Stimulated activated CD8-positive, alpha-beta memory T cell treated with anti-CD3 and anti-CD28 coated beads, Interleukin-12 subunit alpha, Interleukin-12 subunit beta, amount 100 ng/mL, for 4 hours (primary cell): Measurements from ENCODE around the gene MIPOL1.
"Not testable (repeated sequence)": the region's sequence is repeated elsewhere in the genome, so short reads cannot be mapped to it uniquely, and the experiment has no call there.

Source experiments
- DNase-seq: peaks from one replicate; pipeline ENCODE4 v3.0.0-alpha.2; 2020; ENCODE audit warnings: low read depth

MIPOL1 gene

GRCh38 chr14:37232907-37233481 is 35.3 kb downstream of the MIPOL1 start:
- no peak for DNase-seq

GRCh38 chr14:37234222-37234621 is 36.5 kb downstream of the MIPOL1 start:
- DNase-seq, result no peak

- not testable (repeated sequence) for DNase-seq
Measured at GRCh38 chr14:37236044-37236443, 38.3 kb downstream of the MIPOL1 start.

GRCh38 chr14:37237094-37237493 is 39.4 kb downstream of the MIPOL1 start:
- no peak for DNase-seq

- no peak for DNase-seq
Measured at GRCh38 chr14:37237735-37238200, 40.0 kb downstream of the MIPOL1 start.

- no peak for DNase-seq
Measured at GRCh38 chr14:37241198-37241597, 43.5 kb downstream of the MIPOL1 start.

GRCh38 chr14:37246427-37246829 is 48.7 kb downstream of the MIPOL1 start:
- no peak for DNase-seq

GRCh38 chr14:37247791-37248461 is 50.2 kb downstream of the MIPOL1 start:
- DNase-seq, result no peak

GRCh38 chr14:37251775-37252174 is 54.0 kb downstream of the MIPOL1 start:
- no peak for DNase-seq

GRCh38 chr14:37252434-37252833 is 54.7 kb downstream of the MIPOL1 start:
- DNase-seq, result no peak

GRCh38 chr14:37253905-37254304 is 56.2 kb downstream of the MIPOL1 start:
- no peak for DNase-seq

GRCh38 chr14:37254411-37254947 is 56.7 kb downstream of the MIPOL1 start:
- no peak for DNase-seq

GRCh38 chr14:37257501-37258070 is 59.8 kb downstream of the MIPOL1 start:
- DNase-seq, result no peak

GRCh38 chr14:37262649-37263048 is 64.9 kb downstream of the MIPOL1 start:
- DNase-seq, result no peak

GRCh38 chr14:37263656-37264236 is 66.0 kb downstream of the MIPOL1 start:
- DNase-seq, result no peak

- DNase-seq, result no peak
Measured at GRCh38 chr14:37268788-37269187, 71.1 kb downstream of the MIPOL1 start.

GRCh38 chr14:37270629-37271028 is 72.9 kb downstream of the MIPOL1 start:
- DNase-seq, result no peak

- DNase-seq, result no peak
Measured at GRCh38 chr14:37272569-37272968, 74.8 kb downstream of the MIPOL1 start.

GRCh38 chr14:37274652-37275051 is 76.9 kb downstream of the MIPOL1 start:
- DNase-seq, result no peak

- DNase-seq, result no peak
Measured at GRCh38 chr14:37275963-37276362, 78.2 kb downstream of the MIPOL1 start.

- DNase-seq, result no peak
Measured at GRCh38 chr14:37278636-37279538, 81.2 kb downstream of the MIPOL1 start.

GRCh38 chr14:37279818-37280217 is 82.1 kb downstream of the MIPOL1 start:
- DNase-seq, result no peak
